Measurements from ENCODE around the gene SLC36A3. TPM values are rescaled to one million over a fixed set of nuclear protein-coding genes. Genes with fewer than 3 reads are reported as not detected.

Gene SLC36A3
- total and polyA plus RNA-seq, 4 donors = not detected

DNA sequence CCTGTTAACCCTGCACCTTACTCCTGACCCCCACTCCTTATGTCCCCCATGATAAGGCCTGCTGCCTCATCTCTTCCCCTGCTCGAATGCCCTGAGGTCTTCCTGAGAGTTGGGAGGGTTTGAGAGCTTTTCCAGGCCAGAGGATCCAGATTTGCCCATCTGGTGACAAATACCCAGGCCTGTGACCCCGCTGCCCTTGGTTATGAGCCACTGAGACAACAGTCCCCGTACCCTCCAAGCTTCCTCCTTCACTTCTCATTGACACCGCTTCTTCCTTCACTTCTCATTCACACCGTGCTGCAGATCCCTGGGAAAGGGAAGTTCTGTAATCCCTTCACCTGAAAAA is 50.0 kb downstream of the SLC36A3 start:
- Histone ChIP-seq H3K36me3 (ENCODE audit: control insufficient read depth in 4 of 4, insufficient read depth in 4 of 4, low read length in 4 of 4) (no peaks in the 10 kb centered on the region), H3K9ac (ENCODE audit: insufficient read depth in 1 of 2, low read length in 2 of 2) (peak overlapping the region; percentile 56 to 61), H3K4me3 (peak overlapping the region; percentile 76), H3K4me1 (ENCODE audit: control insufficient read depth in 5 of 5, insufficient read depth in 5 of 5, low read length in 5 of 5) (peaks cover 6 to 11% (median 7%) of the 10 kb centered on the region in 5 donors), H3K27me3 (ENCODE audit: control insufficient read depth in 3 of 3, insufficient read depth in 3 of 3, low read length in 2 of 3) (no peaks in the 10 kb centered on the region), H3K27ac (ENCODE audit: low read depth in 1 of 2, low read length in 1 of 2) (peak overlapping the region; percentile 43 to 84), H3K9me3 (ENCODE audit: control insufficient read depth in 4 of 4, insufficient read depth in 3 of 4, low read length in 3 of 4) (no peaks in the 10 kb centered on the region)
- no peak for ATAC-seq (ENCODE audit: insufficient read depth, low FRiP score)
- 18 to 23% methylated on average over 5 of the region's 5 CpGs for WGBS, 2 donors
- TF ChIP-seq, protein P1, sequence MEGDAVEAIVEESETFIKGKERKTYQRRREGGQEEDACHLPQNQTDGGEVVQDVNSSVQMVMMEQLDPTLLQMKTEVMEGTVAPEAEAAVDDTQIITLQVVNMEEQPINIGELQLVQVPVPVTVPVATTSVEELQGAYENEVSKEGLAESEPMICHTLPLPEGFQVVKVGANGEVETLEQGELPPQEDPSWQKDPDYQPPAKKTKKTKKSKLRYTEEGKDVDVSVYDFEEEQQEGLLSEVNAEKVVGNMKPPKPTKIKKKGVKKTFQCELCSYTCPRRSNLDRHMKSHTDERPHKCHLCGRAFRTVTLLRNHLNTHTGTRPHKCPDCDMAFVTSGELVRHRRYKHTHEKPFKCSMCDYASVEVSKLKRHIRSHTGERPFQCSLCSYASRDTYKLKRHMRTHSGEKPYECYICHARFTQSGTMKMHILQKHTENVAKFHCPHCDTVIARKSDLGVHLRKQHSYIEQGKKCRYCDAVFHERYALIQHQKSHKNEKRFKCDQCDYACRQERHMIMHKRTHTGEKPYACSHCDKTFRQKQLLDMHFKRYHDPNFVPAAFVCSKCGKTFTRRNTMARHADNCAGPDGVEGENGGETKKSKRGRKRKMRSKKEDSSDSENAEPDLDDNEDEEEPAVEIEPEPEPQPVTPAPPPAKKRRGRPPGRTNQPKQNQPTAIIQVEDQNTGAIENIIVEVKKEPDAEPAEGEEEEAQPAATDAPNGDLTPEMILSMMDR (IDR thresholded peaks at IDR 0.05; ENCODE audit: control extremely low read depth, extremely low read depth) = no peak
- DNase-seq = no peak

DNA sequence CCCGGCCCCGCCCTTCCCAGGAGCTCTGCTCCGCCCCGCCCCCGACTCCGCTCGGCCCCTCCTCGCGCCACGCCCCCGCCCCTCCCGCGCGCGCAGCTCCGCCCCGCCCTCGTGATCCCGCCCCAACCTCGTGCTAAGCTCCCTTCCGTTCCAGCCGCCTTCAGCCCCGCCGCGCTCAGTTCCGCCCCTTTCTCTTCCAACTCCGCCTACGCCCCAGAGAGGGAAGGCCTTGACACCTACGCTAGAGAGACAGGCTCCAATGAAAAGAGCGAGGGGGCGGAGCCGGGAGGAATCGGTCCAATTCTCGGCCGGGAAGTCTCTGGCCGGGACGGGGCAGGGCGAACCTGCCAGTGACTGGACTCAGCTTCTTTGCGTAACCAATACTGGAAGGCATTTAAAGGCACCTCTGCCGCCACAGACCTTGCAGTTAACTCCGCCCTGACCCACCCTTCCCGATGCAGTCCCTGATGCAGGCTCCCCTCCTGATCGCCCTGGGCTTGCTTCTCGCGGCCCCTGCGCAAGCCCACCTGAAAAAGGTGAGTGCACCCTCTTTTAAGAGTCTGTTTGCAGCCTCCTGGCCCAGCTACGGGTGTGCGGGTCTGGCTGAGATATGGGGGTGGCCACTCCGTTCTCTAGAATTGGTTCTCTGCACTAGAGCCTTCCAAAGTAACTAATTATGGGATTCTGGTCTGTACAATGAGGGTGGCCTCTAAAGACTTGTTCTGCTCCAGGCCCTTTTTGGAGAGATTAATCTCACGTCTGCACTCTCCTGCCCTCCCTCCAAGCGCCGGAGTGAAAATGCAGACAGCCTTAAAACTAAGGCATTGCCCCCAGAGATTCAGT is 50.6 kb downstream of the SLC36A3 start, which contains the start of gene GM2A:
TSS of gene GM2A (plus strand) at position 424 of the 843 bp plus-strand sequence. CDS start at position 456, 32 bp downstream.
- DNase-seq = peak; percentile 100
- H3K27me3 ChIP-seq (ENCODE audit: control insufficient read depth in 3 of 3, insufficient read depth in 3 of 3, low read length in 2 of 3) = no peaks in the 10 kb centered on the region
- 0 to 2% methylated on average over 41 to 52 of the region's 52 CpGs for WGBS, 2 donors
- H3K4me3 ChIP-seq = peak within 1 kb of the TSS; percentile 76
- ATAC-seq (ENCODE audit: insufficient read depth, low FRiP score) = peak; percentile 93
- peak within 1 kb of the TSS; percentile 55 to 84 for H3K27ac ChIP-seq (ENCODE audit: low read depth in 1 of 2, low read length in 1 of 2)
- TF ChIP-seq, protein P1 (IDR thresholded peaks at IDR 0.05; ENCODE audit: control extremely low read depth, extremely low read depth) = no peak
- H3K9ac ChIP-seq (ENCODE audit: insufficient read depth in 1 of 2, low read length in 2 of 2) = peak within 1 kb of the TSS; percentile 56 to 82
- H3K4me1 ChIP-seq (ENCODE audit: control insufficient read depth in 5 of 5, insufficient read depth in 5 of 5, low read length in 5 of 5) = peaks cover 6 to 11% (median 7%) of the 10 kb centered on the region in 5 donors
- H3K36me3 ChIP-seq (ENCODE audit: control insufficient read depth in 4 of 4, insufficient read depth in 4 of 4, low read length in 4 of 4) = no peaks in the 10 kb centered on the region
- no peaks in the 10 kb centered on the region for H3K9me3 ChIP-seq (ENCODE audit: control insufficient read depth in 4 of 4, insufficient read depth in 3 of 4, low read length in 3 of 4)

DNA sequence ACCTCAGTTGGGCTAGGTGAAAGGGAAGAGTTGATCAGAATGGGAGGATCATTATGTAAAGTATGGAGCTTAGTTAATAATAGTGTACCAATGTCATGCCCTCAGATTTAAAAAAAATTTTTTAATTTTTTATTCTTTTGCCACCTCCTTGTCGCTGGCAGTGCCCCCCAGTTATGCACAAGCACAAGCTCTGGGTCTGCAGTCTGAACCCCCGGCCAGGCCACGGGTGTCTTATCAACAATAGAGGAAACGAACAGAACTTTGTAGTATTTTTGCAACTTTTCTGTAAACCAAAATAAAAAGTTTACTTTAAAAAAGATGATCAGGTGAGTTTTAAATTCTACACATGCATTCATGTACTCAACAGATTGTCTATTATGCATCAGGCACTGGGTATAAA is 51.9 kb downstream of the SLC36A3 start:
- H3K4me1 ChIP-seq (ENCODE audit: control insufficient read depth in 5 of 5, insufficient read depth in 5 of 5, low read length in 5 of 5) = peaks cover 5 to 11% (median 7%) of the 10 kb centered on the region in 5 donors
- WGBS, 2 donors = 92 to 94% methylated on average over 4 of the region's 4 CpGs
- TF ChIP-seq, protein P1 (IDR thresholded peaks at IDR 0.05; ENCODE audit: control extremely low read depth, extremely low read depth) = no peak
- no peaks in the 10 kb centered on the region for H3K27me3 ChIP-seq (ENCODE audit: control insufficient read depth in 3 of 3, insufficient read depth in 3 of 3, low read length in 2 of 3)
- H3K9me3 ChIP-seq (ENCODE audit: control insufficient read depth in 4 of 4, insufficient read depth in 3 of 4, low read length in 3 of 4) = no peaks in the 10 kb centered on the region
- ATAC-seq (ENCODE audit: insufficient read depth, low FRiP score) = no peak
- DNase-seq = no peak
- no peak overlapping the region for H3K27ac ChIP-seq (ENCODE audit: low read depth in 1 of 2, low read length in 1 of 2)
- no peak overlapping the region for H3K9ac ChIP-seq (ENCODE audit: insufficient read depth in 1 of 2, low read length in 2 of 2)
- no peaks in the 10 kb centered on the region for H3K36me3 ChIP-seq (ENCODE audit: control insufficient read depth in 4 of 4, insufficient read depth in 4 of 4, low read length in 4 of 4)
- H3K4me3 ChIP-seq = no peak overlapping the region
